Measurements from ENCODE around the gene LDLRAD2.

LDLRAD2 gene

DNA sequence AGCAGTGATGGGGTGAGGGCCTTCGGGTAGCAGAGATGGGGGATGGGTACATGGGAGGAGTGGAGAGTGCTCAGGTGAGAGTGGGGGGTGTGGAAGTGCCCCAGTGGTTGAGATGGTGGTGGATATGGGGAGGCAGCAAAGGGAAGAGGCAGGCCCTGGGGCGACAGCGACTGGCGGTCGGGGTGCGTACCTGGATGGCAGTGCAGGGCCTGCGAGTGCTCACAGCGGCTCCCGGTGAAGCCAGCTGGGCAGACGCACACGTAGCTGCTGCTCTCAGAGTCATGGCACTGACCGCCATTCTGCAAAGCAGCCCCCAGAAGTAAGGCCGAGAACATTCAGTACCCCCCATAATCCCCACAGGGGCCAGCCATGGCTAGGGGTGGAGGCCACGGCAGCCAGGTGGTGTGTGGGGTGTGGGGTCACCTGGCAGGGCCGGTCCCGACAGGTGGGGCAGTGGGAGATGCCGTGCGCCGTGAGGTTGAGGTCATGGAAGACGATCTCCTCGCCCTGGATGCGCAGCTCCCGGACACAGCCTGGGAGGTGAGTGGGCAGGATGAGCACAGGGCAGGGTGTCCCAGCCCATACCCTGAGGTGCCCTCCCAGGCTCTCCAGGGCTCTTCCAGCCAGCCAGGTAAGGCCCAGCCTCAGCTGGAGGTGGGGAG is 18.9 kb downstream of the LDLRAD2 start:
- Histone ChIP-seq H3K4me2 (ENCODE audit: low read depth, low read length) (no peak overlapping the region), H3K27ac (ENCODE audit: low read length) (no peak overlapping the region), H3K9me2 (replicated peaks; ENCODE audit: insufficient read depth, low read length) (no peaks in the 10 kb centered on the region), H3K4me3 (ENCODE audit: low read length) (no peak overlapping the region), H3K9me3 (replicated peaks; ENCODE audit: insufficient read depth, low read length) (no peaks in the 10 kb centered on the region), H3F3A (ENCODE audit: insufficient read depth, low read length) (no peaks in the 10 kb centered on the region), H4K20me1 (ENCODE audit: insufficient read depth, low read length) (no peaks in the 10 kb centered on the region), H2AFZ (ENCODE audit: low read length) (no peak overlapping the region), H3K79me2 (ENCODE audit: low read length) (no peaks in the 10 kb centered on the region), H3K36me3 (replicated peaks; ENCODE audit: insufficient read depth, low read length) (no peaks in the 10 kb centered on the region), H3K9ac (ENCODE audit: low read length) (no peak overlapping the region), H3K27me3 (replicated peaks; ENCODE audit: insufficient read depth, low read length) (no peaks in the 10 kb centered on the region), H3K4me1 (ENCODE audit: low read length) (no peaks in the 10 kb centered on the region)
- no peak for DNase-seq
- TF ChIP-seq EZH2phosphoT487 (IDR thresholded peaks at IDR 0.05; ENCODE audit: low read length) (no peak), CTCF (IDR thresholded peaks at IDR 0.05; ENCODE audit: low read length) (no peak), EZH2 (optimal IDR thresholded peaks at IDR 0.05; ENCODE audit: low read depth, low read length) (no peak)

DNA sequence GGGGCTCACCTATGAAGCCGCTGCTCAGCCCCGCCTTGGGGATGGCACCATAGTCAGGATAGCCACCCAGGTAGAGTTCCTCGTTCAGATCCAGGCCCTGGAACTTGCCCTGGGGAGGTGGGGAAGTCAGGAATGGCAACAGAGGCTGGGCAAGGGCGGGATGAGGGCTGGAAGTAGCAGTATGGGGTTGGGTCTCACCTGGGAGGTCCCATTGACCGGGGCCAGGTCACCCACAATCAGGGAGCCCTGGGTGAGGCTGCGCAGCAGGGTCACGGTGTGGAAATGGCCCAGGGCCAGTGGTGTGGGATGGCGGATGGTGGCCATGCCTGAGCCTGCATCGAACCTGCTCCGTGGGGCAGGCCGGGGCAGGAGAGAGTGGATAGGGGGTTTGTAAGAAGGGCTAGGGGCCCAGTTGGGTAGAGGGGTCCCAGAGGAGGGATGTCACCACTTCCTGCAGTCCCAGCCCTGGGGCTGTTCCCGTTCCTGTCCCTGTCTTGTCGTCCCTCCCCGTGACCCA is 19.4 kb downstream of the LDLRAD2 start:
- TF ChIP-seq EZH2 (optimal IDR thresholded peaks at IDR 0.05; ENCODE audit: low read depth, low read length): no peak
- TF ChIP-seq CTCF (IDR thresholded peaks at IDR 0.05; ENCODE audit: low read length): no peak
- no peak for TF ChIP-seq EZH2phosphoT487 (IDR thresholded peaks at IDR 0.05; ENCODE audit: low read length)
- no peak overlapping the region for H3K9ac ChIP-seq (ENCODE audit: low read length)

GRCh38 chr1:21833392-21833976 is 21.4 kb downstream of the LDLRAD2 start:
- H4K20me1 ChIP-seq (ENCODE audit: insufficient read depth, low read length): no peaks in the 10 kb centered on the region

More for the DNA sequence above, 19.4 kb downstream of the LDLRAD2 start:
- no peaks in the 10 kb centered on the region for H3K4me1 ChIP-seq (ENCODE audit: low read length)
- no peaks in the 10 kb centered on the region for H3K79me2 ChIP-seq (ENCODE audit: low read length)
- no peaks in the 10 kb centered on the region for H3F3A ChIP-seq (ENCODE audit: insufficient read depth, low read length)
- no peak overlapping the region for H3K4me3 ChIP-seq (ENCODE audit: low read length)
- H3K27me3 ChIP-seq (replicated peaks; ENCODE audit: insufficient read depth, low read length): no peaks in the 10 kb centered on the region
- no peak overlapping the region for H3K4me2 ChIP-seq (ENCODE audit: low read depth, low read length)
- no peak overlapping the region for H3K27ac ChIP-seq (ENCODE audit: low read length)
- DNase-seq: no peak
- H3K9me3 ChIP-seq (replicated peaks; ENCODE audit: insufficient read depth, low read length): no peaks in the 10 kb centered on the region
- H4K20me1 ChIP-seq (ENCODE audit: insufficient read depth, low read length): no peaks in the 10 kb centered on the region
- H3K9me2 ChIP-seq (replicated peaks; ENCODE audit: insufficient read depth, low read length): no peaks in the 10 kb centered on the region
- H2AFZ ChIP-seq (ENCODE audit: low read length): no peak overlapping the region
- H3K36me3 ChIP-seq (replicated peaks; ENCODE audit: insufficient read depth, low read length): no peaks in the 10 kb centered on the region

More at GRCh38 chr1:21833392-21833976, 21.4 kb downstream of the LDLRAD2 start:
- Histone ChIP-seq H2AFZ (ENCODE audit: low read length) (no peak overlapping the region), H3F3A (ENCODE audit: insufficient read depth, low read length) (no peaks in the 10 kb centered on the region), H3K4me2 (ENCODE audit: low read depth, low read length) (no peak overlapping the region), H3K9me3 (replicated peaks; ENCODE audit: insufficient read depth, low read length) (no peaks in the 10 kb centered on the region), H3K27ac (ENCODE audit: low read length) (no peak overlapping the region), H3K4me3 (ENCODE audit: low read length) (no peak overlapping the region), H3K79me2 (ENCODE audit: low read length) (no peaks in the 10 kb centered on the region), H3K36me3 (replicated peaks; ENCODE audit: insufficient read depth, low read length) (no peaks in the 10 kb centered on the region), H3K4me1 (ENCODE audit: low read length) (no peaks in the 10 kb centered on the region), H3K9ac (ENCODE audit: low read length) (no peak overlapping the region), H3K9me2 (replicated peaks; ENCODE audit: insufficient read depth, low read length) (no peaks in the 10 kb centered on the region), H3K27me3 (replicated peaks; ENCODE audit: insufficient read depth, low read length) (no peaks in the 10 kb centered on the region)
- DNase-seq: no peak
- TF ChIP-seq CTCF (IDR thresholded peaks at IDR 0.05; ENCODE audit: low read length) (no peak), EZH2phosphoT487 (IDR thresholded peaks at IDR 0.05; ENCODE audit: low read length) (no peak), EZH2 (optimal IDR thresholded peaks at IDR 0.05; ENCODE audit: low read depth, low read length) (no peak)

Measured in MM.1S (cell line).